Measurements from ENCODE around the gene NCK2.

The NCK2 gene

DNA sequence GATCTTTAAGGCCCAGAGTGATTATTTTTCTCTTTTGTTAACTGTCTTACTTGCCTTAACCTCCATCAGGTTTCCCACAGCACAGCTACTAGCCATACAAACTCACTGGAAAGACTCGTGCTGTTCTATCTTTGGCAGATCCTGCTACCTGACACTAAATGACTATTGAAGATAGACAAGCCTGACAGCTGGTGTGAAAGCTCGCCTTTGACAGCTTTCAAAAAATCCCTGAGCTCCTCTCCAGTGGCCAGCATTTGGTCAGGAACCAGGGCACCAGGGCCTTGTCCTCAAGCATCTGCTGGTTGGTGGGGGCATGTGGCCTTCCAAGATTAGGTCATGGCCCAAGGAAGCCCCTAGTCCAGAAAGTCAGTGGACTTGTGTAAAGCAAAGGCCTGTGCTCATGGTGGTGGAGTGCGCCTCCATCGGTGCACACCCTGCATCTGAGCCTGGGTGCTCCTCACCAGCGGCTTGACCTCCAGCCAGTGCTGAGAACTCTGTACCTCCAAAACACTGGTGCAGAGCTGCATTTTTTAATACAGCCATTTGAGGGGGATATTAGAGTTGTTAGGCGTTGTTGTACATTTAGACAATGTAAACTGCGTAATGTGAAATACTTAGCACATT is 158.5 kb downstream of the NCK2 start:
- no peak for DNase-seq

DNA sequence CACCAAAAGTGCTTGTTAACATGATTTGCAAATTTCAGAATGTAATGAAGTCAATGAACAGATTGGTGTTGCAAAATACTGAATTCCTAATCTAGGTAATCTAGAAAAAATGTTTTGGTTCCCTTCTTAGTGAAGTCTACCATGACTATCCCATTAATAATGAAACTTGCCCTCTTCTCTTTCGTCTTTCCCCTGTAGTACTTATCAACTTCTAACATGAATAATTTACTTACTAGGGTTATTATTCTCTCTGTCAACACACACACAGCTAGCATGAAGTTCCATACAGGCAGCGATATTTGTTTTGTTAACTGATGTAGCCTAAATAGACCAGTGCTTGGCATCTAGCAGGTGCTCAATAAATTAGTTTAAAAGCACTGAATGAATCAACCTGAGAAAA is 160.2 kb downstream of the NCK2 start:
- DNase-seq, result no peak

DNA sequence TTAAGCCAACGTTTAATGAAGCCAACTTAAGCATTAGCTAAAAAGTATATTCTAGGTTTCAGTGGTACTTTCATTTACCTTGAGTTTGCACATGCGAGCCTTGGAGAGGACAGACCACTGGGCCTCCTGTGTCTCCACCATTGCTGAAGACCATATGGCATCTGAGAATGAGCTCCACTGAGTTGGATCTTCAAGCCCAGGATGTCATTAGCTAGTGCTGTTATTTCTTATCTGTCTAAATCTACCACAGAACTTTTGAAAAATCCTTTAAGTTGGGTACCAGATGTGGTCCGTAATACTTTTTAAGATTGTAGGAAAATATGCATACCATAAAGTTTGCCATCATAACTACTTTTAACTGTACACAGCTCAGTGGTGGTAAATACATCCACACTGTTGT is 161.8 kb downstream of the NCK2 start:
- no peak for DNase-seq

DNA sequence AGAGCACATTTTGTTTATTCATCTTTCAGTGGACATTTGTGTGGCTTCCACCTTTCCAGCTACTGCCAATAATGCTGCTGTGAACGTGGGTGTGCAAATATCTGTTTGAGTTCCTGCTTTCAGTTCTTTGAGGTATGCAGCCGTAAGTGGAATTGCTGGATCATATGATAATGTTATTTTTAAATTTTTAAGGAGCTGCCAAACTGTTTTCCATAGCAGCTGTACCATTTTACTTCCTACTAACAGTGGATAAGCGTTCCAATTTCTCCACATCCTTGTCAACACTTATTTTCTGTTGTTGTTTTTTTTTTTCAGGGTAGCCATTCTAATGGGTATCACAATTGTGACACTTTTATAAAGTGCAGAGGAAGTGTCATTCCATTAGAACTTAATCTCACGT is 162.5 kb downstream of the NCK2 start:
- no peak for DNase-seq

DNA sequence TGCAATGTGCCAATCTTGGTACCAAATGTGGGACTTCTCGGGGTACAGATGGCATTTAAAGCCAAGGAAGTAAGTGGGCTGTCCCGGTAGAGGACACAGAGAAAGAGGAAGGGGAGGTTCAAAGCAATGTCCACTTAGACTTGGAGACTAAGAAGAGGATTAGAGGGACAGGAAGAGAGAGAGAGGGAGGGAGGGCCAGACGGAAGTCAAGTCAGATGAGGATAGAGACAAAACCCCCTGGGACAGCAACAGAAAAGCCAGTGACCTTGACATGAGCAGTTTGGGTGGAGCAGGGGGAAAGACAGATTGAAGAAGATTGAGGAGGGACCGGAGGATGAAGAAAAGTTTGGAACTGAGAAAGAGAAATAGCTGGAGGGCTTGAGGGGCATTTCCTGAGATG is 164.5 kb downstream of the NCK2 start:
- no peak for DNase-seq

DNA sequence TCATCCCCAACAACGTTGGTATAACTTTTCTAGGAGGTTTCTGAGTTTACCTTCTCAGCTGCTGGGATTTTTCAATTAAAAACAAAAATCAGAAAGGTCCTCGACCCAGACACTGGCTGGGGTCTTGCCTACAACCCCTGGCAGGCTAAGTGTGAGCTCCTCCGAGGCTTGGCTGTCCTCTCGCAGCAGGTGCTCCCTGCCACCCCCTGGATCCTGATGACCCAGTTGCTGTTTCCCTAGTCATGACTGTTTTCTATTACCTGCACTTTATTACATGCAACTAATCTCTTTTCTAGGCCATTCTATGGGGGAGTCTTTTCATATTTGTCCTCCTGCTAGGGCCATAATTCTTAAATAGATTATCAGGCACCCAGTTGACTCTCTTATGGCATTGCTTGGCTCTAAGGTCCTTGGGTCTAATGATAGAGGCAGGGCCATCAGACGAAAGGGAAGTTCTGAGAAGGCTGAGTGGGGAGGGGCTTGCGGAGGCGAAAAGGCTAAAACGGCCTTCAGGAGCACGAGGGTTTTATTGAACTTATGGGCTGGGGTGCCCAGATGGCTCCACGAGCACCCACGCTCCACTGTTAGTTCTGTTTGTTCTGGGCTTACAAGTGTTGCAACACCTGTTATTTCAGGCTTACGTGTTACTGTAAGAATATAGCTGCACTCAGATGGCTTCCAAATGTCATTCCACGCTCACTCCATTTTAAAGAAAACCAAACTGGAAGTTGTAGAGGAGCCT is 166.0 kb downstream of the NCK2 start:
- no peak for DNase-seq

DNA sequence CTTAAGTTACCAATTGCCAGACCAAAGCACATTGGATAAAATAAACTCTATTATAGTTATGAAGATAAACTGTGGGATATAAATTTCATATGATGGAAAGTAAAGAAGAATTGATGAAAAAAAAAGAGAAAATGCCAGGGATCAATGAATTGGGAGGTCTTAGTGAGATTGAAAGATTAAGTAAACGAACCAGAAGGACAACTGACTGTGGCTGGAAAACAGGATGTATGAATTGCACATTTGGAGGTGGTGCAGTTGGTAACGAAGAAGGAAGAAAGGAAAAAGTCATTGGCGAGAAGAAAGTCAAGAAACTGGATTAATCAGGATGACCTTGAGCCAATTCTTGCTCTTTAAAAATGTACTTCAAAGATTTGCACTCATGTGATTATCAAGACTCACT is 166.7 kb downstream of the NCK2 start:
- no peak for DNase-seq

DNA sequence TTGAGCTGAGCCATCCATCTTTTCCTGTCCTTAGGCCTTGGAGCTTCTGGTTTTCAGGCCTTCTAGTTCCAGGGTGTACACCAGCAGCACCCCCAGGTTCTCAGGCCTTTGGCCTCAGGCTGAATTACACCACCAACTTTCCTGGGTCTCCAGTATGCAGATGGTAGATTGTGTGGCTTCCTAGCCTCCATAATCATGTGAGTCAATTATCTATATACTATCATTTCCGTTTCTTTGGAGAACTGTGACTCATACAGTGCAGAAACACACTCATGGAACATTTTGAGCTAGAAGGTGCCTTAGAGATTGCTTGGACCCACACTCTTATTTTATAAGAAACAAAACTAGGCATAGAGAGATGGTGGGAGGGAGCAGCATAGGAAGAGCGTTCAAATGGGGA is 167.4 kb downstream of the NCK2 start:
- DNase-seq, result no peak

DNA sequence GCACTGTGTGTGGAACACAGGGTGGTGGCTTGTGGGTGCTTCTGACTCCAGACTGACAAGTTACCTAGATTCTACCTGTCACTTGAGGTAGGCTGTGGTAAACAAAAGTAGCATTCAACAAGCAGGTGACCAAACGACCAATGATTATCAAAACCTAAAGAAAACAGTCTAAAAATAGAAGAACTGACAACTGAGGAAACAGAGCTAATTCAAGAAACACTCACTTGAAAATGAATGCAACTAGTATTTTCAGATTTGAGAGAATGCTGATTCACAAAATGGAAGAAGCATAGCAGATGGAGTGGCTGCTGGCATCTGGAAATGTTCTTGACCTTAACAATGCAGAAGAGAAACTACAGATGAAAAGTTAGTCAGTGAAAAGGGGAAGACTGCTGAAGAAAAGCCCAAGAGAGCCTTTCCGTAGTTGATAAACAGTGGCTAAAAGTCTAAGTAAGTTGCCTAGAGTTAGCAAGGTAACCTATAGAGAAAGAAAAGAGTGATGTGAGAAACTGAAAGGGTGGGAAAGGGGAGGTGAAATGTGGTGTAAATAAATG is 170.4 kb downstream of the NCK2 start:
- no peak for DNase-seq

DNA sequence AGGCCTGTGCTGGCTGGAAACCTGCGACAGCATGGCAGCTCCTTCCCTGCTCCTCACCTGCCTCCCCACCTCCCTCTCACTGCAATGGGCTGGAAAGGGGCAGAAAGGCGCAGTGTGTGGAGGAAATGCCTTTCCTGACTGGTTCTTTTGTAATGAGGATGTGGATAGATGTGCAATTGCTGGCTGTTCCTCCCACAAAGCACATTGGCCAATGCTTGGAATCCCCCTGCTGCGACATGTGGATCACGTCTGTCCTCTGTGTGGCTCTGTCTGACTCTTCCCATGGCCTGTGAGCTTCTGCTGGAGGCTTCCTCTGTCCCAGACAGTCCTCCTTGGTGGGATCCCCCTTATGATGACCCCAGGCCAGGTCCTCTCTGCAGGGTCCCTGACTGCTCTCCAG is 172.5 kb downstream of the NCK2 start:
- no peak for DNase-seq

DNA sequence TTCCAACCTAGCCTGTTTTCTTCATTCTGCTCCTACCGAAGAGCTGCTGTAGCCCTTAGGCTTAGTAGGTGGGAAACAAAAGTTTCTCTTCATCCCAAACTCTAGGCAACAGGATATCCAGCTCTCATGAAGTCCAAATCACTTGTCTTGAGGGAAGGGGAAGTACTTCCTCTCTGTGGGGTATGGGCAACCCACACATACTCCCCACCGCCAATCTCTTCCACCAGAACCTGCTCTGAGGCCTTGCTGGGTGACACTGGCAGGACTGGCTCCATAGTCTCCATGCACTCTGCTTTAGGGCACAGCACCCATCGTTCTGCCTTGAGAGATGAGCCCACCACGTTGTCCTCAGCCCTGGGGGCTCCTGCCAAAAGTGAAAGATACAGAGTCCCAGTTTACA is 173.0 kb downstream of the NCK2 start:
- no peak for DNase-seq

DNA sequence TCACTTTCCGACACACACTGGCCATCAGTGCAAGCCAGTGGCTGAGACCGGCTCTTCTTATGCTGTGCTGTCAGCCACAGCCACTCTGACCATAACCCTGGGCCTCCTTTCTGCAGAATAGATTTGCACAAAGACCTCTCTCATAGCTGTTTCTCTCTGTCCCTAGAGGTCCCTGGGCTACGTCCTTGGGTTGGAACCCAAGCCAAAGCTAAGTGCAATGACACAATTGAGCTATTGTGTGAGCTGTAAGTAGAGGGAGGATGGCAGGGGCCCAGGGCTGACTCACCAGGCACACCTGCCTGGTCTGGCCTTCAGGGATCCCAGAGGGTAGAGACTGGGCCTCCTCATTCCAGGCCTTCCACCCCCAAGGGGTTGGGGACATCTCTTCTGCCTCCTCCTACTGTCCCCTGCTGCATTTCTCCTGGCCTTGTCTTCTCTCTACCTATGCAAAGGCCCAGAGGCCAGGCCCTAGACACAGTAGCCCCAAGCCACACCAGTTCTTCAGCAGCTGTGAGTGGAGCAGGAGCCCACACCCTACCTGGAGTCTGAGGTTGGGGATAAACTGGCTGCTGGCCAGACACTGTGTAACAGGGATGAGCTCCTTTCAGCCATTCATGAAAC is 174.6 kb downstream of the NCK2 start:
- DNase-seq, result no peak

DNA sequence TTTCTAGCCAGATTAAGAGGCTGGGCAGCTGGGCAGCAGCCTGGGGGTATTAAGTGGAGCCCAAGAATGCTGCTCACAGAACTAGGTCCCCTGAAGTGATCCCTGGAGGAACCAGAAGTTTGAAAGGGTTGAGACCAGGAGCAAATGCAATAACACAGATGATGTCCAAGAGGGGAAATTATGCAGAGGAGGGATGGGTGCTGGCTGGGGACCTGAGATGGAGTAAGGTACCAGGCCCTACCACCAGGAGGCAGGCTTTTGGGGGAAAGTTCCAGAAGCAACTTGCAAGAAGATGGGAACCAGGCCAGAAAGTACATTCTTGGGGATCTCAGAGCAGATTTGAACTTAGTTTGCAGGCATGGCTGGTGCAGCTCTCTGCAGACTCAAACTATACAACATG is 175.1 kb downstream of the NCK2 start:
- DNase-seq, result no peak

DNA sequence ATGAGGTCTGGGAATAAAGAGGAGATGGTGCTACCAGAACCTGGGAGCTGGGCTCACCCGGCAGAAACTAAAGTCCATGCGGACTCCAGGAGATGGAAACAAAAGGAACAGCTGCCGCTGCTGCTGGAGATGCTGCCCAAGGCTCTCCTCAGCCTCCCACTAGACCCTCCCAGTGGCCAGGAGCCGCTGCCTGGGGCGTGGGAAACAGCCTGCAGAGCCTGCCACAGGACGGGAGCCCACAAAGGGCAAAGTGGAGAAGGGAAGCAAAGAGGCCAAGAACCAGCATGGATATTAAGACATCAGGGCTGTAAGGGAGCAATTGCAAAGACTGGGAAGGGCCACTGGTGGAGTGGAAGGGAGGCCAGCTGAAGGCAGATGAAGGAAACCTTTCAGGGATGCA is 179.6 kb downstream of the NCK2 start:
- DNase-seq, result no peak

DNA sequence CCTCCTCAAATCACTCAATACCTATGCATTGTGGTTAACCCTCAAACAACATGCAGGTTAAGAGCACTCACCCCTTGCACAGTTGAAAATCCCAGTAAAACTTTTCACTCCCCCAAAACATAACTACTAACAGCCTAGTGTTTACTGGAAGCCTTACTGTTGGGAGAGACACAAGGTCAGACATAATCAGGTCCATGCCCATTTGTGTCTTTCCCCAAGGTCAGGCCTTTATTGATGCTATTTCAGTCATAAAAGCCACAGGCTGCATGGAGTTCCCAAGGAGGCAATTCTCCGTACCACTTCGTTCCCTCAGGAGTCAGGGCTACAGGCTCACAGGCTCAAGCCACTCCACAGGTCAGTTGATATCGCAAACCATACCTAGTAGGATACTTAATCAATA is 180.2 kb downstream of the NCK2 start:
- no peak for DNase-seq

DNA sequence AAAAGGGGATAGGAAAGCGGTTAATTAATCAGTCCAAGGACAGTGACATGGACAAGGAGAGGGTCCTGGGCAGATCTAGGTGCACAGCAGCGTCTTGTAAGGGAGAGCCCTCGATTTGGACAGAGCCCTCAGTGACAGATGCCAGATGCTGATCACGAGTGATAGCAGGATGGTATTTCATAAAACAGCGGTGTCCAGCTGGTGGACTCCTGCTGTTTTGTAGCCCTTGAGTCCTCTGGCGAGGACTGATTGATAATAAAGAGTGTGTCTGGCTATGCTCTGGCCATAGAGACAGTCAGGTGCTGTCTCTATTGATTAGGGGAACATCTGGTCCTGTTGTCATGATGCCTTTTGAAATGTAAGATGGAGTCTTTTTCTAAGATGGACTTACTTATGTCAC is 180.7 kb downstream of the NCK2 start:
- DNase-seq, result no peak

DNA sequence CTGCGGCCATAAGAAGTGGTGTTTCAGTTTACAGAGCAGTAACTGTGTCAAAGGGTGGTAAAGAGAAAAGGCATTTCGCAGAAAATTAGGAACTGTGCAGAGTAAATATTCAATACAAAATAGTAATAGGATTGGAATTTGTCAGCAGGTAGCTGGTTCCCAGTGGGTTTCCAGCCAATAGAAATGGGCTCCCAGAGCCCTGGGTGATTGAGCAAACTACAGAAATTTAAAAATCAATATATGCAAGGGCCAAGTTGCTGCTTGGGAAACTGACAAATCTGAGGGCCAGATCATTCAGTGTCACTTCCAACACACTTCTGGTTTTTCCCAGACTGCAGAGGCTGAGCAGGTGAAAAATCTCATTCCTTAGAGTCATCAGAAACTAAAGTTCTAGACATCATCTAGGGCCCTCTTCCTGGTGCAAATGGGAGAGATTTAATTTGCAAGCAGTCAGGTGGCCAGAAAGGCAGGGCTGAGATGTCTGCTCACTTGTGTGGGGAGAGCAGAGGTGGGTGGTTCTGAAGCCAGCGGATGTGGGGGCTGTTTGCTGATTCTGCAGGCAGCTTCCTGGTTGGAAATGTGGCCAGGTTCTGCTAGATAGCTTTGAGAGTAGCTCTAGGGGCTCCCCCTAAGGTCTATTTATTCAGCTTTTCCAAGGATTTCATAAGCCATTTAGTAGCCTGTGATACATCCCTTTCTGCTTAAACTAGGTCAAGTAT is 182.4 kb downstream of the NCK2 start:
- no peak for DNase-seq

DNA sequence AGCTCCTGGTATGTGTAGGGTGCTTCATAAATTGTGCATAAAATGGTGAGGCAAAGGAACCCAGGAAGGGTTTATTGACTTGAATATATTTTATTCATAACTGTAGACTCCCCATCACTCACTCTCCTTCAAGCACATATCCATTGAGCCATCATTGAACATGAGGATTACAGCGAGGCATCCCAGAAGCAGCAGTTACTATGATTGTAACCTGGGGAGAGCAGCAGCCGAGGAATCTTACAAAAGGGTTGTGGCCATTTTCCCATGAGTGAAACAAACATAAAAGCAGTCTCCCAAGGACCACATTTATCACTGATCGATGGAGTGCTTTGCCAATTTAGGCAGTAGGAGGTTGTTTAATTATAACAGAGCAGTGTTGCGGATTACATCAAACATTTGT is 183.4 kb downstream of the NCK2 start:
- DNase-seq, result no peak

DNA sequence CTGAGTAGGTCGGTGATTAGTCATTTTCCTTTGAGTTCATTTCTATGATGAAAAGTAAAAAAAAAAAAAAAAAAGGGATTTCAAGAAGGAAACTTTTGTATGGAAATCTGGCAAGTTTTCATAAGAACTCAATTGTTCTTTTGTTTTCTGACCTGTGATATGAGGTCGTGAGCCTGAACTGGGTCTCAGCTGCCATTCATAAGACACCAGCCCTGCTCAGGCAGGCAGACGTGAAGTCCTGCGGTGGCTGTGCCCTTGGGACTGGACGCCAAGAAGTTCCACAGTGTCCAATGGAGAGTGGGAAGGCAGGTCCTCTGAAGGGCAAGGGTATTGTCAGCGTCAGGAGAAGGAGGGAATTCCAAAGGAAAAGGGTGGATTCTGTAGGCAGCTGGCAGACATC is 183.9 kb downstream of the NCK2 start:
- no peak for DNase-seq

DNA sequence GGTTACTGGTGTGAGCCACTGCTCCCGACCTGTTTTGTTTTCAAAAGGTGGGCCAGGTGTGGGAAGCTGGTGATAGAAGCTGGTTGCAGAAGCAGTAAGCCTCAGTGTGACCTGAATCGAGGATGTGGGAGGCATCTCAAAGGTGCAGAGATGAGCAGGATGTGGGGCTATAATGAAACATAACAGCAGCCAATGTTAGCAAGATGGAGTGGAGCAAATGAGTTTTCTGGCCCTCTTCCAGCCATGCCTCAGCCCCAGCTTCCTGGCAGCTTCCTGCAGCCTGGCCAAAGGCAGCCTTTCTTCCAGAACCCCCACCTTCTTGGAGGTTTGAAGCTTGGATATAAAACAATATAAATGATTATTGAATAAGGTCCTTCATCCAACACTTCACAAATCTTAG is 184.8 kb downstream of the NCK2 start:
- no peak for DNase-seq

DNA sequence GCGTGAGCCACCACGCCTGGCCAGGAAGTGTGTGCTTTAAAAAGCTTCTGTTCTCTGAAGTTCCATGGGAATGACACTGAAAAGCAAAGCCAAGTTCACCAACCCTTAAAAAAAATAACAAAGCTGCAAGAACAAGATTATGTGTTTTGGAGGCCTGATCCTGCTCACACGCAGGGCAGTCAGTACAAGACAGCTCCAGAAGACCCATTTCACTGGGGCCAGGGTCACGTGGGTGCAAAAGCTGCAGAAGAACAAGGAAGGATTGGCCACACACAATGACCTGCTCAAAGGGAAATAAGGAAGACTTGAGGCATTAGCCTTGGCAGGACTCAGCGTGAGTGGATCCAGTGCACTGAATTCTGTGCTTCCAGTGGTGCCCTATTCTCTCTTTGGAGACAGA is 187.9 kb downstream of the NCK2 start:
- no peak for DNase-seq

DNA sequence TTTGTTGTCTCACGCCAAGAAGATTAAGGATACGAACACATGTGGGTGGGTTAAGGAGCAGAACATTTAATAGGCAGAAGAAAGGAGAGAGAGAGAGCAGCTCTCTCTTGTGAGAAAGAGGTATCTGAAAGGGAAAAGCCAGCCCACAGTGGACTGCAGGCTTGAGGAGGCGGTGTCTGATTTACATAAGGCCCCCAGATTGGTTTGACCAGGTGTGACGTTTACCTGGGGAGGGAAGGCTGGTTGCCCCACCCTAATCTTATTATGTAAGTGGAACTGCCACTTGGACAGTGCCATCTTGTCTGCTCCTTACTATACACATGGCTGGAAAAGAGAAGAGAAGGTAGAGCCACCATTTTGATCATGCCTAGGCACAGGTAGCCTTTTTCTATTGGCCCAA is 189.2 kb downstream of the NCK2 start:
- DNase-seq, result no peak

DNA sequence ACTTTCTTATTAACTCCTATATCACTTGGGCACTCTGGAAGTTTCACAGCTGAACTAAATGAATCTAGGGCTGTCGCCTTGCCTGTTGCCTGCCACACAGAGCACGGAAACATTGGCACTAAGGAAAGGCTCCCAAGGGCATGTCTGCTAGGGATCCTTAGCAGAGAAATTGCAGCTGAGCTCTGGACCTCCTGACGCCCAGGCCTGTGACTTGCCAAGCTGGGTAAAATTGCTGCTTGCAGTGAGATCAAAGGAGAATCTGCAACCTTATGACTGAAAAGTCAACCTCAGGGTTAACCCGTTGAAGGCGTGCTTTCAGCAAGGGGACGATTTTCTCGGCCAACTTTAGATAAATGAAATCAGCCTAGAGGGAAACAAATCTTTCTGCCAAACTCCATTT is 189.8 kb downstream of the NCK2 start:
- no peak for DNase-seq

DNA sequence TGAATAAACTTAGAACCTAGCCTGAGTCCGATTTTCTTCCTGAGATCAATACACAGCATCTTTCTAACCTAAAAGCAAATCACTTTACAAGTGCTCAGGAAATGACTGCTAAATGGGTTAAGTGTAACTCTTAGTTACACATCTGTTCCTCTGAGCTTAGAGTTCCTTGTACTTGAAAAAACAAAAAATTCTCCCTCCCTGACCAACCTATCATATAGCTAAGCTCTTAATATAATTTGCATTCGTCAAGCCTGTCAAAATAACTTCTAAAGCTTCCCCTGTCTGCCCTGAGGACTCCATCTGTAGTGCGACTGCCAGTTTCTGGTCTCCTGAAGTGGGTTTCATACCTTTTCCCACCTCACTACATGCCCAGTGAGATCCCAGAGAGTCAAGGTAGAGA is 190.4 kb downstream of the NCK2 start:
- DNase-seq, result no peak

Data from NCI-H2171 (cell line).